22Rv1 (cell line): ENCODE data around the gene NOL4L.
"Not testable (repeated sequence)": the region's sequence is repeated elsewhere in the genome, so short reads cannot be mapped to it uniquely, and the experiment has no call there.

Experiments
- H3K27ac ChIP-seq: fragments of 450-650 bp; 2 replicates; pipeline ENCODE4 v1.5.1; 2017
- CTCF ChIP-seq: fragments of 450-650 bp; IDR thresholded peaks from 2 replicates; pipeline ENCODE4 v1.5.1; 2017; ENCODE audit warnings: mild to moderate bottlenecking
- ZFX ChIP-seq: fragments of 450-650 bp; IDR thresholded peaks from 2 replicates; pipeline ENCODE4 v1.6.1; 2017; ENCODE audit warnings: antibody characterized with exemption, borderline replicate concordance

The NOL4L gene

GRCh38 chr20:32594204-32594603 lies 9.1 kb upstream of the NOL4L start:
- no peak overlapping the region for H3K27ac ChIP-seq

GRCh38 chr20:32592616-32593015 lies 7.5 kb upstream of the NOL4L start:
- H3K27ac ChIP-seq = not testable (repeated sequence)

More at GRCh38 chr20:32594204-32594603, 9.1 kb upstream of the NOL4L start:
- no peak for TF ChIP-seq ZFX
- no peak for TF ChIP-seq CTCF

GRCh38 chr20:32592022-32592421 lies 6.9 kb upstream of the NOL4L start:
- TF ChIP-seq CTCF = no peak
- no peak for TF ChIP-seq ZFX

GRCh38 chr20:32589769-32590168 lies 4.6 kb upstream of the NOL4L start:
- no peak overlapping the region for H3K27ac ChIP-seq
- no peak for TF ChIP-seq CTCF
- no peak for TF ChIP-seq ZFX

More at GRCh38 chr20:32592022-32592421, 6.9 kb upstream of the NOL4L start:
- no peak overlapping the region for H3K27ac ChIP-seq

GRCh38 chr20:32589256-32589655 lies 4.1 kb upstream of the NOL4L start:
- no peak overlapping the region for H3K27ac ChIP-seq
- TF ChIP-seq CTCF (no peak), ZFX (no peak)

GRCh38 chr20:32588040-32588439 lies 2.9 kb upstream of the NOL4L start:
- TF ChIP-seq CTCF (no peak), ZFX (no peak)
- no peak overlapping the region for H3K27ac ChIP-seq

- no peak for TF ChIP-seq ZFX
- no peak for TF ChIP-seq CTCF
- H3K27ac ChIP-seq = no peak overlapping the region
Measured at GRCh38 chr20:32586291-32586690, 1.2 kb upstream of the NOL4L start.

- no peak for TF ChIP-seq ZFX
- no peak overlapping the region for H3K27ac ChIP-seq
Measured at GRCh38 chr20:32585586-32586127, 524 bp upstream of the NOL4L start.
